GM21447 (cell line): Measurements from ENCODE around the gene GPR137.
"Not testable (repeated sequence)": the region's sequence is repeated elsewhere in the genome, so short reads cannot be mapped to it uniquely, and the experiment has no call there.

Source experiments
- ATAC-seq: cut with Tn5 transposase; IDR thresholded peaks from one replicate; pipeline ENCODE4 v1.9.1; 2021; ENCODE audit not compliant: unreplicated experiment

The GPR137 gene

DNA sequence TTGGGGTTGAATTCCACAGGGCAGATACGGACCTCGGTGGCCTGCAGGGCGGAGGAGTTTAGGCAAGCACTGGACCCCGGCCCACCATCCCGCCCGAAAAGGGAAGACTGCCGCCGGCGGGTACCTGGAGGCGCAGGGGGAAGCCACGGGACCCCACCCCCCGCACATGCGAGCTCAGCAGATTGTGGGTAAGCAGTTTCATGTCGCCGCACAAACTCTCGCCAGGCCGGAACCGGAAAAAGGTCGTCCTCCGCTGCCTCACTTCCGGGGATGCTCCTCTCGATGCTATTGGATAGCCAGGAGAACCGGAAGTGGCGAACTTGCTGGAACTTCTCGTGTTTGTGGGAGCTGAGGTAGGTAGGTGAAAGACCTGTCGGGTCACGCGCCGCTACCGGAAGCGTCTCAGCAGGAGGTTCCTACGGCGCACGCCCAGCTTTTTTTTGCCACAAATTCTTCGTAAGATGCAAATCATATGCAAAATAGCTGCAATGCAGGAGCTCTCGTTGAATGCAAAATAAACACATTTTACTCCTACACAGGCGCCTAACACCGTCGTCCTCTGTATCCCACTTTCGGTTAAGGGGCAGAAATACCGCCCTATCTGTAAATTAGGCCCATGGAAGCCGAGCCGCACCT is 31.8 kb downstream of the GPR137 start, which contains the start of gene TRMT112:
TSS of gene TRMT112 (minus strand) at position 235 of the 636 bp plus-strand sequence. CDS start at position 202, 33 bp downstream.
- peak; percentile 72 for ATAC-seq

DNA sequence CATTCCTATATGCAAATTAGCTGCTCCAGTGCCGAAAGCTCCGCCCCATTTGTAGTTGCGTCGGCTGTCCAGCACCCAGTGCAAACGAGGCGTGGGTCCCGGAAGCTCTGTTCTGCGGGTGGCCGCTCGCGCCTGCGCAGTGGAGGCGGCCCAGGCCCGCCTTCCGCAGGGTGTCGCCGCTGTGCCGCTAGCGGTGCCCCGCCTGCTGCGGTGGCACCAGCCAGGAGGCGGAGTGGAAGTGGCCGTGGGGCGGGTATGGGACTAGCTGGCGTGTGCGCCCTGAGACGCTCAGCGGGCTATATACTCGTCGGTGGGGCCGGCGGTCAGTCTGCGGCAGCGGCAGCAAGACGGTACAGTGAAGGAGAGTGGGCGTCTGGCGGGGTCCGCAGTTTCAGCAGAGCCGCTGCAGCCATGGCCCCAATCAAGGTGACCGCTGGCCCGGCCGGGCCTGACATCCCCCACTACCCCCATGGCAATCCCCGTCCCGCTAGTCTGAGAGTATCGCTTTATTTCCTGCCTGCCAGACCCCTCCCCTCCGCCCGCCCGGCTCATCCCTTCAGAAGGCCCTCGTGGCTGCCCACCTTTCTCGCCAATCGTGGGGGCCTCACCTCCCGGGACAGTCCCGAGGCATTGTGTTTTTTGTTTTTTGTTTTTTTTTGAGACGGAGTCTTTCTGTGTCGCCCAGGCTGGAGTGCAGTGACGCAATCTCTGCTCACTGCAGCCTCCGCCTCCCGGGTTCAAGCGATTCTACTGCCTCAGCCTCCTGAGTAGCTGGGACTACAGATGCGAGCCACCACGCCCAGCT is 32.5 kb downstream of the GPR137 start, which contains the start of gene PRDX5:
TSS of gene PRDX5 (plus strand) at position 161 of the 805 bp plus-strand sequence. CDS start at position 256, 95 bp downstream.
- ATAC-seq: peak; percentile 46

DNA sequence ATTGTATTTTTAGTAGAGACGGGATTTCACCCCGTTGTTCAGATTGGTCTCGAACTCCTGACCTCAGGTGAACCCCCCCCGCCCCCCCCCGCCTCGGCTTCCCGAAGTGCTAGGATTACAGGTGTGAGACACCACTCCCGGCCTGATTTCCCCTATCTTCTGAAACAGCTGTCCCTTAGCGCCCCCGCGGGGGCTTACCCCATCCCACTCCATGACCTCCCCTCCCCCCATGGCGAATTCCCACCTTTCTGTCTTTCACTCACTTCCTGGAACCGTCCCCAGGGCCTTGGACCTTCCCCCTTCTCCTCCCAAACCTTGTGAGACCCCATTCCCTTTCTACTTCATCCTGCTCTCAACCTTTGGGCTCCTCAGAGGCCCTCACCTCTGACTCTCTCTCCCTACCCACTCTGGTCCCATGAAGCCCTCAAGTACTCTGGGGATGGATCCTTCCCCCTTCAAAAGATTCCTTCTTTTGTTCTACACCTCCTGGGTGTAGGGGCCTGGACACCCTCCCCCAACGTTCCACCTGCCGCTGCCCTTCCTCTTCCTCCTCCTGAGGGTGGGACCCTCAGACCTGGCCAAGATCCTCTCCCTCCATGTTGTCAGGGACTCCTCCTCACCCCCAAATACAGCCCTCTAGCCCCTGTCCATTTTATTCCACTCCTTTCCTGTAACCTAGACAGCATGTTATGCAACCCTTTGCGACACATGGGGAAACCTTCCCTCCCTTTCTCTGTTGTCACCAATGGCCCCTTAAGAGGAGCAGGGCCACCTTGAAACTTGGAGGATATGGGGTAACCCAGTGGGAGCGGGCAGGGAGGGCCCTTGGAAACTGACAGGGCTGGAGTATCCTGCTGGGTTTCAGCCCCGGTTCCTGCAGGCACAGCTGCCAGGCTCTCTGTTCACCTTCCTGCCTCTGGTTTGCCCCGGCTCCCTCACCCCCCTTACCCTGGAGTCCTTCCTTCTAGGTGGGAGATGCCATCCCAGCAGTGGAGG is 33.4 kb downstream of the GPR137 start:
- ATAC-seq: no peak

DNA sequence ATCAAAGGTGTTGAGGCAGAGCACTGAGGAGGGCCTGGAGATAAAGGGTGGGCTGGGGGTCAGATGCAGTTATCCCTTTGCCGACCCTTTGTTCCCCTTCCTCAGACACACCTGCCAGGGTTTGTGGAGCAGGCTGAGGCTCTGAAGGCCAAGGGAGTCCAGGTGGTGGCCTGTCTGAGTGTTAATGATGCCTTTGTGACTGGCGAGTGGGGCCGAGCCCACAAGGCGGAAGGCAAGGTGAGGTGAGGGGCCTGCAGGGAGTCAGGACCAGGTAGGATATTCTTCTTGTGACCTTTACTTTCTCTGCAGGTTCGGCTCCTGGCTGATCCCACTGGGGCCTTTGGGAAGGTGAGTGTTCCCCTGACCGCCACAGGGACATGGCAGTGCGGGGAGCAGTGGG is 34.9 kb downstream of the GPR137 start:
- ATAC-seq: no peak

DNA sequence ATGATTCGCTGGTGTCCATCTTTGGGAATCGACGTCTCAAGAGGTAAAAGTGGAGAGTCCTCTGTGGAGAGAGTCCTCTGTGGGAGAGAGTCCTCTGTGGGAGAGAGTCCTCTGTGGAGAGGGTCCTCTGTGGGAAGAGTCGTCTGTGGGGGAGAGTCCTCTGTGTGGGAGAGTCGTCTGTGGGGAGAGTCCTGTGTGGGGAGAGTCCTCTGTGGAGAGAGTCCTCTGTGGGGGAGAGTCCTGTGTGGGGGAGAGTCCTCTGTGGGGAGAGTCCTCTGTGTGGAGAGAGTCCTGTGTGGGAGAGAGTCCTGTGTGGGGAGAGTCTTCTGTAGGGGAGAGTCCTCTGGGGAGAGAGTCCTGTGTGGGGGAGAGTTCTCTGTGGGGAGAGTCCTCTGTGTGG is 35.4 kb downstream of the GPR137 start:
- no peak for ATAC-seq

DNA sequence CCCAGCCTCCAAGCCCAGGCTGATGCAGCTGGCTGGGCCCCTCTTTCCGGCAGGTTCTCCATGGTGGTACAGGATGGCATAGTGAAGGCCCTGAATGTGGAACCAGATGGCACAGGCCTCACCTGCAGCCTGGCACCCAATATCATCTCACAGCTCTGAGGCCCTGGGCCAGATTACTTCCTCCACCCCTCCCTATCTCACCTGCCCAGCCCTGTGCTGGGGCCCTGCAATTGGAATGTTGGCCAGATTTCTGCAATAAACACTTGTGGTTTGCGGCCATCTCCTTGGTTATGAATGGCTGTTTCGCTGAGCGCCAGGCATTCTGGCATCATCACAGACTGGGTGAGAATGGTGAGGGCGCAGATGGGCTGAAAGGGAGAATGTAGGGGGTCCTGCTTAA is 35.9 kb downstream of the GPR137 start:
- ATAC-seq: no peak

DNA sequence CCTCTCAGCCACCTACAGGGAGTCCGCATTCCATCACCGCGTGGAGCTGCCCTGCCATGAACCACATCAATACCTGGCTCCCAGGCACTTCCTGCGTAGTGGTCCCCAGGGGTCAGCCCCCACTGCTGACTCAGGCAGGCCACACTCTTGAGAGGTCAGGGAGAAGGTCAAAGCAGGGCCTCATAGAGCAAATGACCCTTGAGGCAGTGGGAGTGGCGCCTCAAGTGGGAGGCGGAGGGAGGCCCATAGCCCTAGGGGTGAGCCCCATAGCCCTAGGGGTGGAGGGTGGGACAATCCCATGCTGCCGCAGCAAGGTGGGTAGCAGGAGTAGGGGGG is 37.2 kb downstream of the GPR137 start:
- no peak for ATAC-seq

DNA sequence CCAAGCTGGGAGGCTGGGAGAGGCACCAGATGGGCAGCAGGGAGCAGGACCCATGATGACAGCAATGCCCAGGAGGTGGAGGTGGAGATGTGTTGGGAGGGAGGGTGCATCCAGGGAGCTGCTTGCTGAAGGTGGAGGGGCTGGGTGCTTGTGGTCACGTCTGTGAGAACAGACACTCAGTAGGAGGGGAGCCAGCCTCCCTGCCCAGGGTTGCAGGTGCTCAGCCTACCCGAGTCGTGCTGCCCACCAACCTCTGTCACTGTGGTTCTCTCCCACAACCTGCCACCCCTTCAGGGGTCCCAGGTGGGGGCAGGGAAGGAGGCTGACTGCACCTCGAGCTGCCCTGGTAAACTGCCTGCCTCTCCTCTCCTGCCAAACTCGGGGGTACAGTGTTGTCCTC is 37.7 kb downstream of the GPR137 start:
- no peak for ATAC-seq

DNA sequence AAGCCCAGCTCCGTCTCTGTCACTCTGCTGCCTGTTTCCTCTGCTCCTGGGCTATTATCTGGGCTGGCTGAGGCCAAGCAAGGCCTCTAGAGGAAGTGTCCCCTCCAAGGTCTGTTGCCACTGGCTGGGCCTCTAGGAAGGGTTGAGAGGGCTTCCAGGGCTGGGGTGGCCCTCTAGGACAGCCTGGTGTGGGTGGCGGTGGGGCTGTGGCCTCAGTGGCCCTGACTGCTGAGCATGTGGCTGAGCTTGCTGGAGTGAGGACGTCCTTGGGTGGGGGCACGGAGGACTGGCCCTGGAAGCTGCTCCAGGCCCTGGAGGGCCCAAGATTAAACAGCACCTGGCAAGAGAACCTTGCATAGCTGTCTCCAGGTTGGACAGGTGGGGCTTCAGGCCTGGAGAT is 38.3 kb downstream of the GPR137 start:
- ATAC-seq: not testable (repeated sequence)

DNA sequence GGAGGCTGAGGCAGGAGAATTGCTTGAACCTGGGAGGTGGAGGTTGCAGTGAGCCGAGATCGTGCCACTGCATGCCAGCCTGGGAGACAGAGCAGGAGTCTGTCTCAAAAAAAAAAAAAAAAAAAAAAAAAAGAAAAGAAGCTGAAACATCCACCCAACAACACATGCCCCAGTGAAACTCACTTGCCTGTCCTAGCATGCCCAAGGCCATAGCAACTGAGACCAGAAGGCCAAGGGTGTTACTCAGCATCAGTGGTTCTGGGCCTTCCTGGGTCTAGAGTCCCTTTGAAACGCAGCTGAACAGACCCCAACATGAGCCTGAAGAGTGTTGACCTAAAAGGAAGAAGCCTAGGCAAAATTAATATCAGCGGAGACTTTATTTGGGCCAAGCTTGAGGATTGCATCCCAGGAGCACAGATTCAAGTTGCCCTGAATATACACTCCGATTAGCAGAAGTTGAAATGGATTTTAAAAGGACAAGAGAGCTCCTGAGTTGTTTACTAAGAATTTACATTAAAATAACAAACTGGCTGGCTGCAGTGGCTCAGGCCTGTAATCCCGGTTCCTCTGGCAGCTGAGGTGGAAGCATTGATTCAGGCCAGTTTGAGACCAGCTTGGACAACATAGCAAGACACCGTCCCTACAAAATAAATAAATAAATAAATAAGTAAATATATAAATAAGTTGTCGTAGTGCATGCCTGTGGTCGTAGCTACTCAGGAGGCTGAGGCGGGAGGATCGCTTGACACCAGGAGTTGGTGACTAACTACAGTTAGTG is 39.2 kb downstream of the GPR137 start:
- ATAC-seq: no peak

DNA sequence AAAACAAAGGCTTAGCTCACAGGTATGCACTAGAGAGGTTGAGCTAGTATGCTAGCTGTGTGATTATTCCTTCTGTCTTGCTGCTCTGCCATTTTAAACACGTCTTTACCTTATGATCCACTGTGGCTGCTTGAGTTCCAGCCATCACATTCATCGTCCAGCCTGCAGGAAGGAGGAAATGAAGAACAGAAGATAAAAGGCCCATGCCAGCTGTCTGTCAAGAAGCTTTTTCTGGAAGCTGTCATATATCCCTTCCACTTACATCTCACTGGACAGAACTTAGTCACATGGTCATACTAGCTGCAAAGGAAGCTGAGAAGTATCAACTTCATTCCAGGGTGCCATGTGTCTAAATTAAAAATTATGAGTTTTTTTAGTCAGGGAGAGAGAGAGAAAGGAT is 41.7 kb downstream of the GPR137 start:
- ATAC-seq: no peak

DNA sequence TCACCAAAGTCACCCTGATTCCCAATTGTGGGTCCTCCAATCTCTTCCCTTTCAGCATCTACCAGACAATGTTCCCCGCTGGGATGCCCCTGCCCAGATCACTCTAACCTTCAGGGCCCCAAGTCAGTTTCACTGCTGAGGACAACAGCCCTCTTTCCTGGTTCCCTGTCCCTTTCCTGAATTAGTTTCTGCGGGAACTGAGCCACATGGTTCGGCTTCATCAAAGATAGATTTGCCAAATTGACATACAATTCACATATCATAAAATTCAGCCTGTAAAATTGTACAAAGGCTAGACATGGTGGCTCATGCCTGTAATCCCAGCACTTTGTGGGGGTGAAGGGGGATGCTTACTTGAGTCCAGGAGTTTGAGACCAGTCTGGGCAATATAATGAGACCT is 42.3 kb downstream of the GPR137 start:
- no peak for ATAC-seq

DNA sequence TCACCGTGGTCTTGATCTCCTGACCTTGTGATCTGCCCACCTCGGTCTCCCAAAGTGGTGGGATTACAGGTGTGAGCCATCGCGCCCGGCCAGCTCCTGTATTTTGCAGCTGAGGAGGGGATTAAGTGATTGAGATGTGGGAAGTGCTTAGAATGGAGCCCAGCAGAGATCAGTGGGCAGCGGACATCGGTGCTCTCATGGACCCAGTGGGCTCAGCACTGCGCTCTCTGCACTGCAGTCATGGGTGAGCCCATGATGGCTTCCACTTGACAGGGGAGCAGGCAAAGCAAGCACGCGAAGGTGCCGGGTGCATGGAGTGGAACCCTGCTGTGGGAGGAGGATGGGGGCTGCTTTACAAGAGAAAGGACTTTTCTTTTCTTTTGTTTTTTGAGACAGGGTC is 45.2 kb downstream of the GPR137 start:
- ATAC-seq: no peak

DNA sequence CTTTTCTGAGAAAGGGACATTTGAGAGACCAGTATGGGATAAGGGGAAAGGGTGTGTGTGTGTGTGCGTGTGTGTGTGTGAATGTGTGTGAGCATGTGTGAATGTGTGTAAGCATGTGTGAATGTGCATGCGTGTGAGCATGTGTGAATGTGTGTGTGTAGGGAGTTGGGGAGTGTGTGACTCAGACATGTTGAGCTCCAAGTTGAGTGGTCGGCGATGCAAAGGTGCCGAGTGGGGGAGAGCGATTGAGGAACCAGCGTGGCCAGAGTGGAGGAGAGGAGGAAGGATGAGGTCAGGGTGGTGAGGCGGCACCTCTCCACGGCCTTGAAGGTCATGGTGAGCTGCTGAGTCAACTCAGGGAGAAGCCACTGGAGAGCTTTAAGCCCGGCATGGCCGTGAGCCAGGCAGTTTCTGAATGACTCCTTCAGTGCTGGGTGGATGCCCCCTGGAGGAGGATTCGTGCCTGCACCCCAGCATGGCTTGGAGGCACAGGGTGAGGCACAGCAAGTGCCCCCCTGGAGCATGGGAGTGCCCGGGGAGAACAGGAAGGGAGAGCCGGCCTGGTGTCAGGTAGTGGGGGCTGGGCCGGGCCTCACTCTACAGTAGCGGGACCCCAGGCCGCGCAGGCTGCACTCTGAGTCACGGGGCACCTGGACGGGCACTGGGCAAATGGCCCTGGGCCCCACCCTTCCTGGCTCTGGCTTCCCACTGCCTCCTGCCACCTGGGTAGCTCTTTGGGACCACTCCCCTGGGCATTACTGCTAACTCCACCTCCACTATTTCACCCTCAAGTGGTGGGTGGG is 46.1 kb downstream of the GPR137 start:
- peak; percentile 46 for ATAC-seq

DNA sequence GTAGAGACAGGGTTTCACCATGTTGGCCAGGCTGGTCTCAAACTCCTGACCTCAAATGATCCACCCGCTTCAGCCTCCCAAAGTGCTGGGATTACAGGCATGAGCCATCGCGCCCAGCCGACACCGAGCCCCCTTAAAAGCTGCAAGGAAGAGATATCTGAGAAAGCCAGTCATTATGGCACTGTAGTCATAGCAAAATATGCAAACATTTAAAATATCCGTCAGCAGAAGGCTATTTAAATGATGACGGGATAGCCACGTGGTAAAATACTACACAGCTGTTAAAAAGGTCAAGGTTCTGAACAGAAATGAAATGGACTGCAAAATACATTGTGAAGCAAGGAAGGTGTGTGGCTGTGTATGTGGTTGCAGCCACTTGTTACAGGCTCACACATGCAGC is 47.9 kb downstream of the GPR137 start:
- no peak for ATAC-seq

DNA sequence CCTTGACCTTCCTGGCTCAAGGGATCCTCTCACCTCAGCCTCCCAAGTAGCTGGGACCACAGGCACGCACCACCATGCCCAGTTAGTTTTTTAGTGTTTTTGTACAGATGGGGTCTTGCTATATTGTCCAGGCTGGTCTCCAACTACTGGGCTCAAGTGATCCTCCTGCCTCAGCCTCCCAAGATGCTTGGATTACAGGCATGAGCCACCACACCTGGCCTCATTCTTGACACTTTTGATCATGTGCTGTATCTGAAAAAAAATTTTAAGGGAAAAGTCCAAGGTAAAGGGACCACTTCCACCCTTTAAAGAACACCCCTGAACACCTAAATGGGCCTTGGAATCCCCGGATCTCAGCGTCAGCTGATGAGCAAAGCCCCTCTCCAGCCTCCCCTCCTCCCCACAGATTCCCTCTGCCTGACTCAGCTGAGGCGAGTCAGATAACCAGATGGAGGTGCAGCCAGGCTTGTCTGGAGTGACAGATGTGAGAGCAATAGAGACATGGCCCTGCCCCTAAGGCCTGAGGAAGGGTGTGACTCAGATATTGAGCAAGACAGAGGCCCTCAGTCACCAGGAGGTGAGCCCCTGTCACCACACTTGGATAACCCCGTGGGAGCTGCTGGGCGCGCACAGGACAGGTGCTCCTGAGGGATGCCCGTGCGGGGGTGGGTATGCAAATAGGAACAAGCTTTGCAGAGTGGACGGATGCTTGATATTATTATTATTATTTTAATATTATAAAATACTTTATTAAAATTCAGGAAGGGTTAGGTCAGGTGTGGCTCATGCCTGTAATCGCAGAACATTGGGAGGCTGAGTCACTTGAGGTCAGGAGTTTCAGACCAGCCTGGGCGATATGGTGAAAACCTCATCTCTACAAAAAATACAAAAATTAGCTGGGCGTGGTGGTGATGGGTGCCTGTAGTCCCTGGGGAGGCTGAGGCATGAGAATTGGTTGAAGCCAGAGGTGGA is 49.4 kb downstream of the GPR137 start:
- peak; percentile 85 for ATAC-seq

DNA sequence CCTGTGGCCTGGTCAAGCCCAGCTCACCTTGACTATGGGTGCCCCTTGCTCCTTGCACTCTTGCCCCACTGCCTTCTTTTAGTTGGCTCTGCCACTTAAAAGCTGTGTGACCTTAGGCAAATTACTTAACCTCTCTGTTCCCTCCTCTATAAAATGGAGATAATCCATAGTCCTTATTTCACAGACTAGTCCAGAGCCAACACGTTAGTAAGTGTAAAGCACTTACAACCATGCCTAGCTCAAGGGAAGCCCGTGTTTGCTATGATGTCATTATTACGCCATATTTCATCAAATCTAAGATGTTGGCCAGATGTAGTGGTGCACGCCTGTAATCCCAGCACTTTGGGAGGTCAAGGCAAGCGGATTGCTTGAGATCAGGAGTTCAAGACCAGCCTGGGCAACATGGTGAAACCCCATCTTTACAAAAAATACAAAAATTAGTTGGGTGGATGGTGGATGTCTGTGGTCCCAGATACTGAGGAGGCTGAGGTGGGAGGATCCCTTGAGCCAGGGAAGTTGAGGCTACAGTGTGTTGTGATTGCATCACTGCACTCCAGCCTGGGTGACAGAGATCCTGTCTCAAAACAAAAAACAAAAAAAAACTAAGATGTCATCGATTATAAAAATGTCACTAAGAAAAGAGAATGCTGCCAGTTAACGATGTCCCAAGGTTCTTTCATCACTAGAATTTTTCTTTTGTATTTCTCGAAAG is 52.0 kb downstream of the GPR137 start:
- no peak for ATAC-seq

DNA sequence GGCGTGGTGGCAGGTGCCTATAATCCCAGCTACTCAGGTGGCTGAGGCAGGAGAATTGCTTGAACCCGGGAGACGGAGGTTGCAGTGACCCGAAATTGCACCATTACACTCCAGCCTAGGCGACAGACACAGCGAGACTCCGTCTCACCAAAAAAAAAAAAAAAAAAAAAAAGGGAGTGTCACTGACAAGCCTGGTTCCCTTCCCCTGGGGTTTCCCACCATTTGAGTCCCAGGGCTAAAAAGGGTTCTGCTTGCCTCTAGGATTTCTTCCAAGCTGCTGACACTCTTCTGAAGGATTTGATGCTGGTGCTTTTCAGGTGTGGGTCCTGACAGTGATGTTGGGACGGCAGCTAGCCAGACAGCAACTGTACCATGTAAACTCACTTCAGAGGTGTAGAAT is 53.1 kb downstream of the GPR137 start:
- no peak for ATAC-seq
